ENCODE measurements around the gene HNF1B.

HNF1B gene

GRCh38 chr17:37667039-37667438 lies 77.8 kb downstream of the HNF1B start:
- DNase-seq (ENCODE audit: low spot score), result no peak
- TF ChIP-seq CTCF (IDR thresholded peaks at IDR 0.05; ENCODE audit: borderline replicate concordance, control extremely low read depth, extremely low read depth, insufficient read depth, missing control alignments), result no peak
- in situ Hi-C loops (cut with MboI; ENCODE audit: low sequenced_read_pairs, unreplicated experiment), result no loop called here

GRCh38 chr17:37664214-37664613 lies 80.6 kb downstream of the HNF1B start:
- in situ Hi-C loops (cut with MboI; ENCODE audit: low sequenced_read_pairs, unreplicated experiment), result no loop called here
- TF ChIP-seq CTCF (IDR thresholded peaks at IDR 0.05; ENCODE audit: borderline replicate concordance, control extremely low read depth, extremely low read depth, insufficient read depth, missing control alignments), result no peak
- DNase-seq (ENCODE audit: low spot score), result no peak

GRCh38 chr17:37662353-37662752 lies 82.5 kb downstream of the HNF1B start:
- no peak for TF ChIP-seq CTCF (IDR thresholded peaks at IDR 0.05; ENCODE audit: borderline replicate concordance, control extremely low read depth, extremely low read depth, insufficient read depth, missing control alignments)
- in situ Hi-C loops (cut with MboI; ENCODE audit: low sequenced_read_pairs, unreplicated experiment), result no loop called here
- DNase-seq (ENCODE audit: low spot score), result no peak

- no peak for DNase-seq (ENCODE audit: low spot score)
- no peak for TF ChIP-seq CTCF (IDR thresholded peaks at IDR 0.05; ENCODE audit: borderline replicate concordance, control extremely low read depth, extremely low read depth, insufficient read depth, missing control alignments)
- in situ Hi-C loops (cut with MboI; ENCODE audit: low sequenced_read_pairs, unreplicated experiment), result no loop called here
Observed at GRCh38 chr17:37661400-37662014, 83.4 kb downstream of the HNF1B start.

- DNase-seq (ENCODE audit: low spot score), result no peak
- in situ Hi-C loops (cut with MboI; ENCODE audit: low sequenced_read_pairs, unreplicated experiment), result no loop called here
- TF ChIP-seq CTCF (IDR thresholded peaks at IDR 0.05; ENCODE audit: borderline replicate concordance, control extremely low read depth, extremely low read depth, insufficient read depth, missing control alignments), result no peak
Observed at GRCh38 chr17:37659925-37660324, 84.9 kb downstream of the HNF1B start.

GRCh38 chr17:37657202-37657601 lies 87.7 kb downstream of the HNF1B start:
- in situ Hi-C loops (cut with MboI; ENCODE audit: low sequenced_read_pairs, unreplicated experiment), result no loop called here
- no peak for DNase-seq (ENCODE audit: low spot score)
- TF ChIP-seq CTCF (IDR thresholded peaks at IDR 0.05; ENCODE audit: borderline replicate concordance, control extremely low read depth, extremely low read depth, insufficient read depth, missing control alignments), result no peak
